ENCODE results near the gene TRIM59. TPM values are rescaled to one million over a fixed set of nuclear protein-coding genes. Genes with fewer than 3 reads are reported as not detected.

TRIM59 gene
- total RNA-seq, 1 donor from 2014 or later: 39.0 TPM

GRCh38 chr3:160481856-160482255 lies 32.3 kb upstream of the TRIM59 start:
- H3K36me3 Mint-ChIP-seq (ENCODE audit: low read depth): no peaks in the 10 kb centered on the region
- DNase-seq (ENCODE audit: low read depth, low spot score): no peak
- no peak for TF ChIP-seq CTCF (conservative IDR thresholded peaks at IDR 0.05)
- no peaks in the 10 kb centered on the region for H3K9me3 Mint-ChIP-seq
- no peaks in the 10 kb centered on the region for H3K4me1 Mint-ChIP-seq
- no peak overlapping the region for H3K27ac Mint-ChIP-seq (ENCODE audit: unreplicated experiment)
- H3K27me3 Mint-ChIP-seq (ENCODE audit: low read depth): no peaks in the 10 kb centered on the region
- no peak overlapping the region for H3K4me3 Mint-ChIP-seq

DNA sequence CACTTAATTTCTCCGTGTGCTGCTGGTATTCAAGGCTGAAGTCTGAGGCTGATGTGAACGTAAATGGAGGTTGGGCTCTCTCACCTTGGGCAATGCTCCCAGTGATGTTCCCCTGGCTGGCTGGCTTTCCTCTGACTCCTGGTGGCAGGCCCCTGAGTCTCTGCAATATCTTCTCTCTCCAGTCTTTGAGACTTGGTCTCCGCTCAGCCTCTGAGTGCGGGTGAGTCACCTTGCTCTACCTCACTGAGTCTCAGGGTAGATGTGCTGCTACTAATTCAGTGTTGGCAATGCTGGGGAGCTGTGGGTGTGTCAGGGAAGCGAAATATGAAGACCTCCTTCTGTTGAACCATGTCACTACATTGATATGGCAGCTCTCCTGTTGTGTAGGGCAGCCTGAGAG lies 31.3 kb upstream of the TRIM59 start:
- Mint-ChIP-seq H3K4me1 (no peaks in the 10 kb centered on the region), H3K9me3 (no peaks in the 10 kb centered on the region), H3K36me3 (ENCODE audit: low read depth) (no peaks in the 10 kb centered on the region), H3K27ac (ENCODE audit: unreplicated experiment) (no peak overlapping the region), H3K4me3 (no peak overlapping the region), H3K27me3 (ENCODE audit: low read depth) (no peaks in the 10 kb centered on the region)
- DNase-seq (ENCODE audit: low read depth, low spot score): no peak
- no peak for TF ChIP-seq CTCF (conservative IDR thresholded peaks at IDR 0.05)

- Mint-ChIP-seq H3K9me3 (no peaks in the 10 kb centered on the region), H3K4me1 (no peaks in the 10 kb centered on the region), H3K27ac (ENCODE audit: unreplicated experiment) (no peak overlapping the region), H3K36me3 (ENCODE audit: low read depth) (no peaks in the 10 kb centered on the region), H3K4me3 (no peak overlapping the region), H3K27me3 (ENCODE audit: low read depth) (no peaks in the 10 kb centered on the region)
- no peak for DNase-seq (ENCODE audit: low read depth, low spot score)
- TF ChIP-seq CTCF (conservative IDR thresholded peaks at IDR 0.05): no peak
Observed at GRCh38 chr3:160479376-160479775, 29.8 kb upstream of the TRIM59 start.

DNA sequence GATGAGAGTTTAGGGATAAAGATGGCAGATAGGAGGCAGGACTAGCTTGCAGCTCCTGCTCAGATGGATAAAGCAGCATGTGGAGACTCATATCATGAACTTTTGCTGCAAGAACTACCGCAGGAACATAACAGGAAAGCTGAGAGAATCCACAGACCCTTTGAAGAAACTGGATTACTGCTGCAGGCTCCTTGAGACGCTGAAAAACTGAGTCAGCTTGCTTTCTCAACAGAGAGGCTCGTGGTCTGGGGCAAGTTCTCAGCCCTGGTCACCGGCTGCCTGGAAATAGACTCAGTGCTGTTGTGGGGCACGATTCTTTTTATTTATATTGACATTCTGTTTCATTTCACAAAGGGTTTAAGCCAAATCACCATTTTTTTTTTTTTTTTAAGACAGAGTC lies 28.8 kb upstream of the TRIM59 start:
- Mint-ChIP-seq H3K36me3 (ENCODE audit: low read depth) (no peaks in the 10 kb centered on the region), H3K4me1 (no peaks in the 10 kb centered on the region), H3K9me3 (no peaks in the 10 kb centered on the region), H3K27me3 (ENCODE audit: low read depth) (no peaks in the 10 kb centered on the region), H3K27ac (ENCODE audit: unreplicated experiment) (no peak overlapping the region), H3K4me3 (no peak overlapping the region)
- DNase-seq (ENCODE audit: low read depth, low spot score): no peak
- TF ChIP-seq CTCF (conservative IDR thresholded peaks at IDR 0.05): no peak

DNA sequence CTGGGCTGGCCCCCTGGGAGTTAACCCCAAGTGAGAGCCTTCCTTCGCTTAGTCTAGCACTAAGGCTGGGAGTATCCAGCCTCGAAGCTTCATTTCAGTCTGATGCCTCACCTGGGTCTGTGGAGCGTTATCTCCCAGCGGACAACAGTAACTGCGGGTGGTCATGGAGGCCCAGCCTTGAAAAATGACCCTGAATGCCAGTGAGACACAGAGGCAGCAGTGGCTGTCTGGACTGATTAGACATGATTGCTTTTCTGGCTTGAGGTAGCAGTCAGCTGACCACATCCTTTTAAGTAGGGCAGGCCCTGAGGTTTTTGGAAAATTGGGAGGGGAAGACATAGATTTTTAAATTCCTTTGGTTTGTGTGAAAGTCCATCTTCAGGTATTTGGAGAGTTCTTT lies 28.2 kb upstream of the TRIM59 start:
- Mint-ChIP-seq H3K4me1 (no peaks in the 10 kb centered on the region), H3K27ac (ENCODE audit: unreplicated experiment) (no peak overlapping the region), H3K9me3 (no peaks in the 10 kb centered on the region), H3K27me3 (ENCODE audit: low read depth) (no peaks in the 10 kb centered on the region), H3K36me3 (ENCODE audit: low read depth) (no peaks in the 10 kb centered on the region), H3K4me3 (no peak overlapping the region)
- DNase-seq (ENCODE audit: low read depth, low spot score): no peak
- TF ChIP-seq CTCF (conservative IDR thresholded peaks at IDR 0.05): no peak

GRCh38 chr3:160475884-160476283 lies 26.3 kb upstream of the TRIM59 start:
- Mint-ChIP-seq H3K4me1 (no peaks in the 10 kb centered on the region), H3K9me3 (peaks cover 5% of the 10 kb centered on the region), H3K27me3 (ENCODE audit: low read depth) (no peaks in the 10 kb centered on the region), H3K27ac (ENCODE audit: unreplicated experiment) (no peak overlapping the region), H3K4me3 (no peak overlapping the region), H3K36me3 (ENCODE audit: low read depth) (peaks cover 2% of the 10 kb centered on the region)
- TF ChIP-seq CTCF (conservative IDR thresholded peaks at IDR 0.05): no peak
- no peak for DNase-seq (ENCODE audit: low read depth, low spot score)

Measured in neural crest cell (in vitro differentiated cells).